Stimulated activated naive CD8-positive, alpha-beta T cell treated with anti-CD3 and anti-CD28 coated beads, Interleukin-15, Interleukin-2, amounts not matched to agents 100 U/mL and 50 U/mL, for 24 hours (primary cell): ENCODE data around the gene ADAM12.
"Not testable (repeated sequence)": the region's sequence is repeated elsewhere in the genome, so short reads cannot be mapped to it uniquely, and the experiment has no call there.

Experiments
- ATAC-seq: fragments of 150-1000 bp; cut with Tn5 transposase; one replicate; pipeline ENCODE4 v1.10.0; 2021
- DNase-seq: peaks from one replicate; pipeline ENCODE4 v3.0.0; 2021

The ADAM12 gene

GRCh38 chr10:126262233-126262838 lies 125.9 kb downstream of the ADAM12 start:
- no peak for DNase-seq
- ATAC-seq, result no peak

DNA sequence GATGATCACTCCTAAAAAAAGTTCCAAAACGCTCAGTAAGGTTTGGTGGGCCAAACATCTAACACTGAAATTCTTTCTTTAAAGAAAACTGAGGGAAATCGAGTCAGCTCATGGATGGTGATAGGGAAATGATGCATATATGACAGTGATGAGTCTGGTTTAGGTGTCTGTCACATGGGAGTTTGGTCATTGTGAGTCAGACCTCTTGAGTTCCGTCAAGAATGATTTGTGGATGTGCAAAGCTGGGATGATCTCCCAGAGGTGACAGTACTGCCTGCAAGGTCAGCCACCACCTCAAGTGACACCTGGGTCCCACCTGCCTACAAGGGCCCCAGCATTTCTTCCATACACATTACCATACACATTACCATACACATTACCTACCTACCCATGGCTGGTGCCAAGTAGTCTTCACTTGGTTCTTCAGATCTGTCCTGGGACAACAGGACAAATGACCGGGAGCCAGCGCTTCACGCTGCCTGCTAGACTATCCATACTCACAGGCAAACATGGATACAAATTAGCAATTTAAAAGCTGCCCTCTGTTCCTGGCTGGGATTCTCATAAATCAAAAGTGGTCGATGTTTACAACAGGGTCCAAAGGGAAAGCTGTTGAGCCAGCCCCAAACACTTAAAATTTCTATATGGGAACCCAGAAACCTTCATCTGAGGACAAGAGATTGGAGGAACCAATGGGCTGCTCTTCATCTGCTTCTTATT lies 128.4 kb downstream of the ADAM12 start:
- ATAC-seq (no peak), DNase-seq (no peak)

DNA sequence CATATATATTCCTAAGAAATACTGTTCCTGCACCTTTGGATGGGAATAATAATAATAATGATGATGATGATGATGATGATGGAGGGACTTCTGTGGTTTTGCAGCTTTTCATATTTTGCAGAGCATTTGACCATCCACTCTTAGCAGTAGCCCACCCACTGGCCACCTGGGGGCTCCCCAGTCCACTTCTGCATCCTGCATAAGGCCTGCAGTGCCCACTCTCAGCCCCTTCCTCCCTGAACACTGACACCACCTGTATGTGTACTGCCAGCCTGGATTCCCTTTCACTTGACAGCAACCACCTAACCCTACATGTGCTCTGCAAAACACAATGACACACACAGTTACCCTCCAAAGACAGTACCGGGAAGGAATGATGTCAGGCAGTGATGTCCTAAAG lies 131.4 kb downstream of the ADAM12 start:
- no peak for ATAC-seq

GRCh38 chr10:126255313-126255712 lies 133.0 kb downstream of the ADAM12 start:
- ATAC-seq (no peak), DNase-seq (no peak)

More for the DNA sequence above, 131.4 kb downstream of the ADAM12 start:
- DNase-seq, result no peak

- ATAC-seq, result no peak
Measured at GRCh38 chr10:126253611-126253998, 134.7 kb downstream of the ADAM12 start.

DNA sequence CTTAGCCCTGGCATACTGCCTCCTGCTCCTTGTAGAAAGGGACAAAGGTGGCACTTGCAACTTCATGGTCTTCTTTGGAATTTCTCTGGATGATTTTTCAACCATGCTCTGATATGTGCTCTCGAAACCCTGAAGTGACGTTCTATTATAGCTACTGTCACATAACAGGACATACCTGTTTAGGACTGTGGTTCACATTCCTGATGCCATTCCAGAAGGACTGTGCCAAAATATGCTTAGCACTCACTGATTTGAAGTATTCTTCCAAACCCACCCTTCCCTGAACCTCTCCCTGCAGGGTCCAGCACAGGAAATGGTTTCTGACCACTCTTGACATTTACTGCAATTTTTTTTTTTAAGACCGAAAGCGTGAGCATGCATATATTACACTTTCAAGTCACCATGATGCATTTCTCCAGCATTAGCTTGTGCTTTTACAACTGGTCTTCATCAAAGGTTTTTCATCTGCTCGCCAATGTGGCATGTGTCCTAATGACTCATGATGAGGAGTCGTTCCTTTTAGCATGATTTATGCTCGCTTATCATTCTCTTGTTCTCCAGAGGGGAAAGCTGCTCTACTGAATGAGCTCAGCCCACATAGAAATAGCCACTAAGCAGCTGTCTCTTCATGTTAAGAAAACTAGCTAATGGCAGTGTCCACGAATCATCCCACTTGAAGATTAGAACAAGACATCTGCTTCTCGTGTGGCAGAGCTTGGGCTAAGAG lies 135.2 kb downstream of the ADAM12 start:
- ATAC-seq (no peak), DNase-seq (no peak)

More at GRCh38 chr10:126253611-126253998, 134.7 kb downstream of the ADAM12 start:
- no peak for DNase-seq

GRCh38 chr10:126251778-126252407 lies 136.4 kb downstream of the ADAM12 start:
- ATAC-seq (no peak), DNase-seq (no peak)

DNA sequence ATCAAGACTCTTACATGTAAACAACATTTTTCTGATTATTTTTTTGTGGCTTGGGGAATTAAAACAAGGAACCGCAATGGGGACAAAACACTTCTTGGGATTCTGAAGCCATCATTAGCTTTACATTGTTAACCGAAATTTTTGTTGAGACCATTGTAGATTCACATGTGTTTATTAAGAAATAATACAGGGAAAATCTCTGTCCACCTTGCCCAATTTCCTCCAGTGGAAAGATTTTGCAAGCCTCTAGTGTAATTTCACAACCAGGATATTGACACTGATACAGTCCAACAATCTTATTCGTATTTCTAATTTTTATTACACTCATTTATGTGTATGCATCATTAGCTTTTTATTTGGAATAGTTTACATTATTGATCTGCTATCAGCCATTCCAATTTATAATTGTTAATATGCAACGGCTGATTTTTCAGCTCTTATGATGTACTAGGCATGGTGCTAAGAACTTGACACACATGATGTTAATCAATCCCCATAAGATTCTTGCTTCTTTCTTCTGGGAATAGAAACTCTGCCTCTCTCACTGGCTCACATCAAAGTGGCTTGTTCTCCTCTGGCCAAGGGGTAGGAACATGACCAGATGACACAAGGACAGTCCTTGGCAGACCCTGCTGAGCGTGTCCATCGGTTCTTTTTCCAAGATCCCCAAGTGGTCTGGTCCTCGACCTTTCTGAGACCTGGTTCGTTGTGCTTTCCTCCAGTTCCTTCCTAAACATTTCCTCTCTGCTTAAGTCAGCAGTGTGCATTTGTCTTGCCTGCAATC lies 137.6 kb downstream of the ADAM12 start:
- ATAC-seq (no peak), DNase-seq (no peak)

DNA sequence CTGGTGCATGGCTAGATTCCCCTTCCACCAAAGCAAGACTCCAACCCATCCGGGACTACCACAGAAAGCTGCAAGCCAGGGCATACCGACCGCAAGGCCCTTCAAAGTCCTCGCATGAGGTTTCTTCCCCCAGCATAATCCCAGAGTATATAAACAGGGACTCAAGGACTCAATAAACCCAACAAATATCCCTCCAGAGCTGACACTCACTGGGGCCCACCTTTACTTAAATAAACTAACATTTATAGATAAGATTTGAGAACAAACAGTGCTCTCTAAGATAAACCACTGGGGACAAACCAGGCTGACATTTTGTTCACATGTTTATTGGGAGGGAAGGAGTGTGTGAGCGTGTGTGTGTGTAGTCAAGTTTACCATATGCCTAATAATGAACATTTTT lies 138.2 kb downstream of the ADAM12 start:
- no peak for ATAC-seq
- no peak for DNase-seq

DNA sequence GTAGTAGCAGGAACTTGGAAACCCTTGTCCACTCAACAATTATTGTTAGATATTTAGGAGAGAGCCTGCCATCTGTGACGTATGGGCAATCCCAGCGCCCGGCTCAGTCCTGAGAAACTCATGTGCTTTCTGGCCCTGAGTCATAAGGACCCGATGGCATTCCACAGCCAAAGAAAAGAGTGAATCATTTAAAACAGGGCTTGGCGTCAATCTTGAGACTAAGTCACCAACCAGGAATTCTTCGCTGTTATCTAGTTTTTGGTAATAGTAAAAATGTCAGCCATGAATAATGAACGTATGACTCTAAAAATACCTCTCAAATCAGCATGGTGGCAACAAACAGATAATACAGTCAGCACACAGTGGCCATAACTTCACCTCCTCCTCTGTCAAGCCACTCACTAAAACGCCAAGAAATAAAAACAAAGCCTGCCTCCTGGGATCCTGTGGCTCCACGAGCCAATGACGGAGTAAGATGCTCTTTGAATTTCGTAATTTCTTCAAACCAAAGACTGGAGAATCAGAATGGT lies 140.8 kb downstream of the ADAM12 start:
- ATAC-seq (no peak), DNase-seq (no peak)

GRCh38 chr10:126246396-126246795 lies 141.9 kb downstream of the ADAM12 start:
- not testable (repeated sequence) for ATAC-seq, DNase-seq

GRCh38 chr10:126245501-126245900 lies 142.8 kb downstream of the ADAM12 start:
- no peak for DNase-seq
- ATAC-seq, result no peak

DNA sequence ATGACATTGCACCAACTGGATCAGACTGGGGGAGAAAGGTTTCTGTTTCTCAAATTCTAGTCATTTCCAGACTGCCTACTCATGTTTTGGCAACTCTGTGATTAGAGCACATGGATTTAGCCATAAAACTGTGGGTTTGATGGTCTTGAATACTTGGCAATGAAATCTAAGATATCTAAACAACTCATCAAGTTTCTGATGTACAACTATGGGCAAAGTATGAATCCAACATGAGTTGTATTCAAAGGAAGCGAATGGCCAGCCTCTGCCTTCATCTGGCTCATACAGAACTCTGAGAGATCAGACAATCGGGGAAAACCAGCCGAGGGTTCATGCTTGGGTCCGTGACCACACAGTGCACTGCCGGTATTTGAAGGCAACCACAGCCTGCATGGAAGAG lies 144.3 kb downstream of the ADAM12 start:
- ATAC-seq (no peak), DNase-seq (no peak)

- DNase-seq, result no peak
Measured at GRCh38 chr10:126243306-126243705, 145.0 kb downstream of the ADAM12 start.

GRCh38 chr10:126242397-126243260 lies 145.6 kb downstream of the ADAM12 start:
- ATAC-seq (no peak), DNase-seq (no peak)

More at GRCh38 chr10:126243306-126243705, 145.0 kb downstream of the ADAM12 start:
- no peak for ATAC-seq

- DNase-seq, result no peak
- ATAC-seq, result no peak
Measured at GRCh38 chr10:126240483-126240882, 147.8 kb downstream of the ADAM12 start.

DNA sequence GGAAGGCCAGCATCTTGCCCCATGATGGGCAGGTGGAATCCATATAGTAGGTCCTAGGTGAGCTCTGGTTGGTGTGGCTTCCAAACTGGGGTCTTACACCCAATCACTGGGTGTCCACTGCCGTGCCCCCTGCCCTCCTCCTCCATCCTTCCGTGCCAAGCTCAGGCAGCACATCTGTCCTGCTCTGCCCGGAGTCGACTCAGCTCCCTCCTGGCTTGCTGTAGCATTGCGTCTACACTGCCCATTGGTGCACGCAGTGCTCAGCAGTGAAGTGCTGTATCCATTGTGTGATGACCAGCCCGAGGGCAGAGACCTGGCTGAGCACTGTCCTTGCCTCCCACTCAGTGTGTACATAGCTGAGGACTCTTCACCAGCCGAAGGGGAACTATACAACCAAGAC lies 148.4 kb downstream of the ADAM12 start:
- DNase-seq (no peak), ATAC-seq (no peak)

GRCh38 chr10:126235979-126236851 lies 152.1 kb downstream of the ADAM12 start:
- ATAC-seq (no peak), DNase-seq (no peak)

DNA sequence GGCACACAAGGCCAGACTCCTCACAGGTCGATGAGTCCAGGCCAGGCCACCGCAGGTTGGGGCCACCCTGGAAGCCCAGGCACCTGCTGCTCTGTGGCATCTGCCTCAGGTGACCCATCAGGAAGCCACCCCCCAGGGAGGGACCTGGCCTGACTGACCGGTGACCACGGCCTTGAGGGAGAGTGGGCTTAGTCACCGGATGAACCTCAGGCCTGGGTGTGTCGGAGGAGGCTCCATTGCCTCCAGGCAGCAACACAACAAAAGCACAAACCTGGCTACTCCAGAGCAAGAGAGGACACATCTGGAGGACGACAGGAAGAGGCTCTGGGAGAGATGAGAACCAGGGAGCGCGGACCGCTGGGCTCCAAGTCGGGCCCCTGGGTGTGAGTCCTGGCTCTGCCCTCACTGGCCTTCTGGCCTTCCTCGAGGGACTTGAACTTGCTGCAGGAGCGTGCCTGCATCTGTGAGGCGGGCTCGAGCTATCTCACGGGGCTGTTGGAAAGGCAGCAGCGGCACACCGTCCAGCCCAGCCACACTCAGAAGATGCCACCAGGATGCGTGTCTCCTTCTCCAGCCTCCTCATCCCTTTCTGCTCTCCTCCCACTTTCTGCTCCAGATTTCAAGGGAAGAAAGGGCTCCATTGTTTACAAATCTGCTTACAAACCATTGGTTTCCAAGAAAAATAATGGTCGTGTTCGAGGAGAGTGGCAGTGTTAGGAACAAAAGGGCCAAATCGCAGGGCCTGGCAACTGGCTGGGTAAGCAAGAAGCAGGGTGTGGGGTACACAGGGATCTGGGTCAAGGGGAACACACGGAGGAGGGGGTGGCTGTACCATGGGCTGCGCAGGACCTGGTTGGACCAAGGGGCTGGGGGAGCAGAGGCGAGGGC lies 152.9 kb downstream of the ADAM12 start:
- ATAC-seq (no peak), DNase-seq (no peak)
